Glutamatergic neuron (in vitro differentiated cells): ENCODE results near the gene ALCAM. TPM values are rescaled to one million over a fixed set of nuclear protein-coding genes. Genes with fewer than 3 reads are reported as not detected.
A peak's percentile ranks its signal among the peaks of the same experiment; 100 is the strongest.

Source experiments
- DNase-seq: peaks from one replicate; pipeline ENCODE4 v3.0.0; 2022
- H3K27ac Mint-ChIP-seq: one replicate; pipeline ENCODE4 v1.8.0; 2020; ENCODE audit warnings: mild to moderate bottlenecking, mixed read lengths, inconsistent platforms; ENCODE audit not compliant: unreplicated experiment
- H3K27me3 Mint-ChIP-seq: one replicate; pipeline ENCODE4 v1.8.0; 2020; ENCODE audit warnings: mild to moderate bottlenecking, moderate library complexity, mixed read lengths, inconsistent platforms; ENCODE audit not compliant: unreplicated experiment
- H3K36me3 Mint-ChIP-seq: one replicate; pipeline ENCODE4 v1.8.0; 2020; ENCODE audit warnings: mild to moderate bottlenecking, mixed read lengths, inconsistent platforms; ENCODE audit not compliant: unreplicated experiment
- H3K4me1 Mint-ChIP-seq: one replicate; pipeline ENCODE4 v1.8.0; 2020; ENCODE audit warnings: mild to moderate bottlenecking, low read depth, mixed read lengths, inconsistent platforms; ENCODE audit not compliant: unreplicated experiment
- H3K4me3 Mint-ChIP-seq: one replicate; pipeline ENCODE4 v1.8.0; 2020; ENCODE audit warnings: mild to moderate bottlenecking, mixed read lengths, inconsistent platforms; ENCODE audit not compliant: unreplicated experiment
- H3K9me3 Mint-ChIP-seq: one replicate; pipeline ENCODE4 v1.8.0; 2020; ENCODE audit warnings: mild to moderate bottlenecking, moderate library complexity, mixed read lengths, inconsistent platforms; ENCODE audit not compliant: unreplicated experiment
- total RNA-seq: library from RNA; stranded (reverse); fragmentation: NEBNext Ultra II Directional; extraction: Animal tissue kit (Norgen Biotek cat#: 25700); gene quantifications from one replicate; pipeline ENCODE4 v1.2.1, GENCODE V29; 2021; ENCODE audit not compliant: unreplicated experiment
- TF ChIP-seq, protein P1 (sequence below): fragments of 200-600 bp; sonication (generic); IDR thresholded peaks from one replicate; pipeline ENCODE4 v1.5.0; 2021; ENCODE audit not compliant: partially characterized antibody, unreplicated experiment

ALCAM gene
- total RNA-seq, 1 donor from 2014 or later, result 115 TPM

DNA sequence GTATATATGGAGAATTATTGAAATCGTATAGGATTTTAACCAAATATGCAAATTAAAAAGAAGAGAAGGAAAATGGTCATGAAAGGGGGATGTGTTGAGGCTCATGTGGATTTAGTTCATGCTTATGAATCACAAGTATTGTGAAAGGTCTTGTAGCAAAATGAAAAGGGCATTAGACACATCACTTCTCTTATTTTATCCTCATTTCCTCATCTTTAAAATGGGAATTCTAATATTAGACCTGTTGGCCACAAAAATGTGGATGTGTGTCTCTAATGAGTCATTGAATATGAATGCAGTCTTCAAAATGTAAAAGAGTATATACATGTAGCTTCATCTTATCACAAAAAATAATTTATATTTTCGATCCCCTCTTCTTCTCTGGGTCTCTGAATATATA lies 14.9 kb upstream of the ALCAM start:
- Mint-ChIP-seq H3K9me3 (peaks cover 1% of the 10 kb centered on the region), H3K4me3 (no peak overlapping the region), H3K4me1 (peaks cover 17% of the 10 kb centered on the region), H3K27me3 (peaks cover 6% of the 10 kb centered on the region), H3K36me3 (no peaks in the 10 kb centered on the region), H3K27ac (no peak overlapping the region)
- TF ChIP-seq, protein P1, sequence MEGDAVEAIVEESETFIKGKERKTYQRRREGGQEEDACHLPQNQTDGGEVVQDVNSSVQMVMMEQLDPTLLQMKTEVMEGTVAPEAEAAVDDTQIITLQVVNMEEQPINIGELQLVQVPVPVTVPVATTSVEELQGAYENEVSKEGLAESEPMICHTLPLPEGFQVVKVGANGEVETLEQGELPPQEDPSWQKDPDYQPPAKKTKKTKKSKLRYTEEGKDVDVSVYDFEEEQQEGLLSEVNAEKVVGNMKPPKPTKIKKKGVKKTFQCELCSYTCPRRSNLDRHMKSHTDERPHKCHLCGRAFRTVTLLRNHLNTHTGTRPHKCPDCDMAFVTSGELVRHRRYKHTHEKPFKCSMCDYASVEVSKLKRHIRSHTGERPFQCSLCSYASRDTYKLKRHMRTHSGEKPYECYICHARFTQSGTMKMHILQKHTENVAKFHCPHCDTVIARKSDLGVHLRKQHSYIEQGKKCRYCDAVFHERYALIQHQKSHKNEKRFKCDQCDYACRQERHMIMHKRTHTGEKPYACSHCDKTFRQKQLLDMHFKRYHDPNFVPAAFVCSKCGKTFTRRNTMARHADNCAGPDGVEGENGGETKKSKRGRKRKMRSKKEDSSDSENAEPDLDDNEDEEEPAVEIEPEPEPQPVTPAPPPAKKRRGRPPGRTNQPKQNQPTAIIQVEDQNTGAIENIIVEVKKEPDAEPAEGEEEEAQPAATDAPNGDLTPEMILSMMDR, result no peak
- DNase-seq, result no peak

DNA sequence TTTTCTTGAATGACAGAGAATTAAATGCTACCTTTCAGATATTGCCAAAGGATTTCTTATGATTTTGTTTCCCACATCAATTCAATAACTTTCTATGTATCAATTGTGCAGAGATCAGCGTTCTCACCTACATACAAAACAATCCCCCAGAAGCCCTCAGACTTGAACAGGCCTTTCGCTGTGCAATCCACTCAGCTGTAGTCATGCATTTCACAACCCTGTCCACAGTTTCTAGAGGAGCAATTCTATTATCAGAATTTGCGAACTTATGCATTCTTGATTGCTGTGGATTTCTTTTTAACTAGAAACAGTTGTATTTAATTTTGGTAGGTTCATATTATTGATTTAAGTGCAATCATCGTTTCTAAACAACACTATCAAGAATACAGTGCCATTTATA lies 13.7 kb upstream of the ALCAM start:
- Mint-ChIP-seq H3K9me3 (peaks cover 1% of the 10 kb centered on the region), H3K27me3 (peaks cover 6% of the 10 kb centered on the region), H3K27ac (no peak overlapping the region), H3K4me1 (peaks cover 17% of the 10 kb centered on the region), H3K36me3 (no peaks in the 10 kb centered on the region), H3K4me3 (no peak overlapping the region)
- TF ChIP-seq, protein P1, result no peak
- no peak for DNase-seq

DNA sequence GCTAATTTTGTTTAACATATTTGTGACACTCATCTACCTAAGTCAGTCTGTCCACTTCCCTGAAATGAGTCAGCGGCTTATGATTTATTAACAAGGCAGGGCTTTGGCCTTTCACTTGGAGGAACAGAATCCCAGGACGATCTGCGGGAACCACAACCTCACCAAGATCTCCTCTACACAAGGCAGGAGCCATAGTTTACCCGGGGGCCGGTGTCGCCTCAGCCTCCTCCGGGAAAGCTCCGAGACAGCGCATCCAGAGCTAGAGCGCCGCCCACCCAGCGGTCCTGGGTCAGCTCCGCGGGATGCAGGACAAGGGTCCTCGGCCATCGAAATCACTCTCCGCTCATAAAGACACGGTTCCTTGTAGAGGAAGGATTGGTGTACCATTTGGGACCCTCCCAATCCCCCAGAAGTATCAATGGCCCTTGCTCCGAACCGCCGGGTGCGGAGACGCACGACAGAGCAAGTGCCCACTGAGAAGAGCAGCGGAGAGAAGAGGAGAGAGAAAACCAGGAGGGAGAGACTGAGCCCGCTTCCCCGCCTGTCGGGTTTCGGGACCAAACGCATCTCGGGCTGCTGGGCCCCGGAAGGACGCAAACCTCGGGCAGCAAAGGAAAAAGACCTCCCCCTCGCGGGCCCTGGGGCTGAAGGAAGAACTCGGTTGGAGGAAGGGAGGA lies 13.1 kb upstream of the ALCAM start:
- TF ChIP-seq, protein P1, result no peak
- peaks cover 17% of the 10 kb centered on the region for H3K4me1 Mint-ChIP-seq
- peaks cover 1% of the 10 kb centered on the region for H3K9me3 Mint-ChIP-seq
- no peaks in the 10 kb centered on the region for H3K36me3 Mint-ChIP-seq
- peaks cover 6% of the 10 kb centered on the region for H3K27me3 Mint-ChIP-seq
- H3K4me3 Mint-ChIP-seq, result peak overlapping the region; percentile 84
- peak overlapping the region; percentile 80 for H3K27ac Mint-ChIP-seq
- peak; percentile 61 for DNase-seq

DNA sequence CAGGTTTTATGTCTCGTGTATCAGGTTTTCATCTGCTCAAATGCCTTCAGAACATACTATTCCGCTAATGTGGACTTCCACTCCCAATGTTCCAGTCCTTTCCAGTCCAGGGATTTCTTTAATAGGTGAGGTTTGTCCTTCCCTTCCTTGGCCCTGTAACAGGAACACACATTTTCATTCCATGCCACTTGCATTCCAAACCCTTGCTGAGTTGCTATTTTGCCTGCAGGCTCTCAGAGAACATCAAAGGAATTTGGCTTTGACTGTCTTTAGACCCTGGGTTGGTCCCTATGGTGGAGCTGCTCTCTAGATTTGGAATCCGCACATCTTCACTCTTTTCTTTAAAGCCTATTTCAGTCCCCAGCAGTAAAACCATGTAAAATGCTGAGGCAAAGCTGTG lies 12.3 kb upstream of the ALCAM start:
- H3K4me1 Mint-ChIP-seq, result peaks cover 17% of the 10 kb centered on the region
- no peaks in the 10 kb centered on the region for H3K36me3 Mint-ChIP-seq
- peaks cover 6% of the 10 kb centered on the region for H3K27me3 Mint-ChIP-seq
- H3K9me3 Mint-ChIP-seq, result peaks cover 1% of the 10 kb centered on the region
- TF ChIP-seq, protein P1, result no peak
- no peak for DNase-seq
- H3K27ac Mint-ChIP-seq, result no peak overlapping the region
- peak overlapping the region; percentile 84 for H3K4me3 Mint-ChIP-seq

DNA sequence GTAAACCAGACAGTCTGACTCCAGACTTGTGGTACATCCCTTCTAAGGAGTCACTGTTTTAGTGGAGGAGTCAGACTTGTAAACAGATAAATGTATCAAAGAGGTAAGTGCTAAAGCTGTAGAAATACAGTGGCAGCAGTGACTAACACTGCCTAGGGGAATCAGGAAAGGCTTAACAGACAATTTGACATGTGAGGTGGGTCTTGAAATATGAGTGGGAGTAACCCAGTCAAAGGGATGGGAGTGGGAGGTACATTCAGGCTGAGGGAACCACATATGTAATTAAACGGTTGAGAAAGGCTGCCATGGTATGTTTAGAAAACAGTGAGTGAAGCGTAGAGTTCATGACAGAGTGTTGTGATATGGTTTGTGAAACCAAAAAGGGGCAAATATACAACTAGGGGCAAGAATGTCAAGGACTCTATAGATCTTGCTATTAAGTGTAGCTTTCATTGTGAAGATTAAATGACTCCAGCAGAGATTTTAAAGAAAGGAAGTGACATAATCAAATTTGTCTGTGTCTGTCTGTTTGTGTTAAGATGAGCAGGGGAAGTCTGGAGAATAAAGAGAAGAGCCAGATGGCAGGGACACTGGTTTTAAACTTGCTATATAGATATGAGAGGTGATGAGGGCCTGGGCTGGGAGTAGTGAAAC lies 11.2 kb upstream of the ALCAM start:
- peaks cover 12% of the 10 kb centered on the region for H3K4me1 Mint-ChIP-seq
- no peak overlapping the region for H3K27ac Mint-ChIP-seq
- DNase-seq, result no peak
- H3K4me3 Mint-ChIP-seq, result no peak overlapping the region
- H3K9me3 Mint-ChIP-seq, result peaks cover 1% of the 10 kb centered on the region
- H3K36me3 Mint-ChIP-seq, result no peaks in the 10 kb centered on the region
- H3K27me3 Mint-ChIP-seq, result peaks cover 6% of the 10 kb centered on the region
- TF ChIP-seq, protein P1, result no peak
